SKM-1 (cell line): ENCODE data around the gene C6orf136.
"Not testable (repeated sequence)": the region's sequence is repeated elsewhere in the genome, so short reads cannot be mapped to it uniquely, and the experiment has no call there.

ENCODE experiments used
- DNase-seq: peaks from one replicate; lab custom pipeline; 2025; ENCODE audit not compliant: unreplicated experiment; lab: John Stamatoyannopoulos, UW

C6orf136 gene

GRCh38 chr6:30646450-30647241 lies at the start of gene C6orf136:
Gene C6orf136, plus strand, starts transcription at chr6:30647133. Its CDS starts 99 bp downstream, at chr6:30647232.
- peak; percentile 92 for DNase-seq

- DNase-seq, result not testable (repeated sequence)
Observed at GRCh38 chr6:30597315-30598144, 49.4 kb upstream of the C6orf136 start.

GRCh38 chr6:30598912-30599624 lies 47.9 kb upstream of the C6orf136 start:
- DNase-seq, result no peak

- no peak for DNase-seq
Observed at GRCh38 chr6:30599625-30600324, 47.2 kb upstream of the C6orf136 start.

GRCh38 chr6:30600451-30600961 lies 46.4 kb upstream of the C6orf136 start:
- DNase-seq, result no peak

- no peak for DNase-seq
Observed at GRCh38 chr6:30601436-30601814, 45.5 kb upstream of the C6orf136 start.

GRCh38 chr6:30601815-30602641 lies 44.9 kb upstream of the C6orf136 start:
- no peak for DNase-seq

- no peak for DNase-seq
Observed at GRCh38 chr6:30603961-30604360, 43.0 kb upstream of the C6orf136 start.

GRCh38 chr6:30610065-30610464 lies 36.9 kb upstream of the C6orf136 start:
- no peak for DNase-seq

- DNase-seq, result no peak
Observed at GRCh38 chr6:30611150-30611855, 35.6 kb upstream of the C6orf136 start.

- no peak for DNase-seq
Observed at GRCh38 chr6:30611856-30612194, 35.1 kb upstream of the C6orf136 start.

- DNase-seq, result no peak
Observed at GRCh38 chr6:30612213-30612612, 34.7 kb upstream of the C6orf136 start.

- no peak for DNase-seq
Observed at GRCh38 chr6:30612687-30613248, 34.2 kb upstream of the C6orf136 start.

GRCh38 chr6:30613251-30614043 lies 33.5 kb upstream of the C6orf136 start:
- no peak for DNase-seq

GRCh38 chr6:30614044-30614842 lies 32.7 kb upstream of the C6orf136 start:
- no peak for DNase-seq

- DNase-seq, result peak; percentile 97
Observed at GRCh38 chr6:30614843-30615218, 32.1 kb upstream of the C6orf136 start.

- no peak for DNase-seq
Observed at GRCh38 chr6:30615219-30615957, 31.5 kb upstream of the C6orf136 start.
